SH-SY5Y (cell line): ENCODE measurements around the gene COL1A2.

Source experiments
- GATA2 ChIP-seq: IDR thresholded peaks from 2 replicates; pipeline ENCODE4 v1.6.1; 2011; ENCODE audit warnings: mild to moderate bottlenecking, low read depth, low read length
- GATA3 ChIP-seq: IDR thresholded peaks from 2 replicates; pipeline ENCODE4 v1.6.1; 2011; ENCODE audit warnings: low read depth, mild to moderate bottlenecking, low read length, moderate library complexity

- no peak for TF ChIP-seq GATA3
- TF ChIP-seq GATA2: no peak
Observed at GRCh38 chr7:94453898-94454297, 59.2 kb downstream of the COL1A2 start.
